ENCODE measurements around the gene FTSJ3. TPM values are rescaled to one million over a fixed set of nuclear protein-coding genes. Genes with fewer than 3 reads are reported as not detected.
A peak's percentile ranks its signal among the peaks of the same experiment; 100 is the strongest.
"Not testable (repeated sequence)": the region's sequence is repeated elsewhere in the genome, so short reads cannot be mapped to it uniquely, and the experiment has no call there.

The FTSJ3 gene, protein sequence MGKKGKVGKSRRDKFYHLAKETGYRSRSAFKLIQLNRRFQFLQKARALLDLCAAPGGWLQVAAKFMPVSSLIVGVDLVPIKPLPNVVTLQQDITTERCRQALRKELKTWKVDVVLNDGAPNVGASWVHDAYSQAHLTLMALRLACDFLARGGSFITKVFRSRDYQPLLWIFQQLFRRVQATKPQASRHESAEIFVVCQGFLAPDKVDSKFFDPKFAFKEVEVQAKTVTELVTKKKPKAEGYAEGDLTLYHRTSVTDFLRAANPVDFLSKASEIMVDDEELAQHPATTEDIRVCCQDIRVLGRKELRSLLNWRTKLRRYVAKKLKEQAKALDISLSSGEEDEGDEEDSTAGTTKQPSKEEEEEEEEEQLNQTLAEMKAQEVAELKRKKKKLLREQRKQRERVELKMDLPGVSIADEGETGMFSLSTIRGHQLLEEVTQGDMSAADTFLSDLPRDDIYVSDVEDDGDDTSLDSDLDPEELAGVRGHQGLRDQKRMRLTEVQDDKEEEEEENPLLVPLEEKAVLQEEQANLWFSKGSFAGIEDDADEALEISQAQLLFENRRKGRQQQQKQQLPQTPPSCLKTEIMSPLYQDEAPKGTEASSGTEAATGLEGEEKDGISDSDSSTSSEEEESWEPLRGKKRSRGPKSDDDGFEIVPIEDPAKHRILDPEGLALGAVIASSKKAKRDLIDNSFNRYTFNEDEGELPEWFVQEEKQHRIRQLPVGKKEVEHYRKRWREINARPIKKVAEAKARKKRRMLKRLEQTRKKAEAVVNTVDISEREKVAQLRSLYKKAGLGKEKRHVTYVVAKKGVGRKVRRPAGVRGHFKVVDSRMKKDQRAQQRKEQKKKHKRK
- total RNA-seq (2021) (36.9 and 44.0 TPM in 2 replicates), Bru-seq, nascent RNA (percentile 79 among the genes with signal in this experiment), BruChase-seq, experiment 1, labeled RNA remaining after a 2-hour chase (percentile 88 among the genes with signal in this experiment), BruChase-seq, experiment 2, labeled RNA remaining after a 6-hour chase (percentile 94 among the genes with signal in this experiment)
- long read RNA-seq, transcript FTSJ3-201 (21 exons, 3,559 nt), result major isoform, 23 of 49 reads
- long read RNA-seq, partial matches to known transcripts, result 20 of 49 reads
- long read RNA-seq, other reads (novel, unspliced or antisense), result 6 of 49 reads

DNA sequence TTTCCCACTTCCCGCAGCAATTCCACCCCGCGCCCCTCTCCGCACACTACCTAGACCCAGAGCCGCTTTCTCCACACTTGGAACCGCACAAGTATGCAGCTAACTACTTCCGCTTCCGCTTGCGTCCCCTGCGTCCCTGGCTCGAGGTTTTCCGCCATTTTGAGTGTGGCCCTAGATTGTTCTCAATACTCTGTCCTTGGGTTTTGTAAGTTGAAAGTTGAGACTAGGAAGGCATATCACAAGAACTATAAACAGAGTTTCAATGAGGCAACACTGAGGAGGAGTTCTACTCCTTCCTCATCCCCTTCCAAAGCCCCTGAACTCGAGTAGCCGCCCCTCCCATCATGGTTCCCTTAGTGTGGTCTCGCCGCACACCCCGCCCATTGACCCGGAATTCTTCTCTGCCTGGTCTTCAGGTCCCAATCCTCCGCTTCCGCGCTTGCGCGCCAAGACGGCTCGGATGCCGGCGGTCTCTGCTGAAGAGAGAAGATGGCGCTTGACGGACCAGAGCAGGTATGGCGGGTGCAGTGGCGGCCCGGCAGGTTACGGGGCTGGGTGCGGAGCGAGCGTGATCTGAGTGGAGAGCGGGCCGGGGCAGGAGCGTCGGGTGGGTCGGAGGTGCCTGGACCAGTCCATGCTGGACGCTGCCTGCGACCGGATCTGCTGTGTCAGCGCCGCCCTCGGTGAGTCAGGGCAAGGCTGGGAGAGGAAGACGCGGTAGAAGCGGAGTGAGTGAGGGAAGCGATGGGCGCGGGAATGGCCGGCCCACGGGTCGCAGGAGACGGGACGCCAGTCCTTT, at the start of gene FTSJ3, which contains the start of gene PSMC5:
FTSJ3 (minus strand) TSS at position 662 of the 799 bp plus-strand sequence. CDS start 761 bp downstream, outside the sequence.
PSMC5 (plus strand) TSS at position 430 of the 799 bp plus-strand sequence; CDS start at position 490, 60 bp downstream.
- TF ChIP-seq, protein P1, sequence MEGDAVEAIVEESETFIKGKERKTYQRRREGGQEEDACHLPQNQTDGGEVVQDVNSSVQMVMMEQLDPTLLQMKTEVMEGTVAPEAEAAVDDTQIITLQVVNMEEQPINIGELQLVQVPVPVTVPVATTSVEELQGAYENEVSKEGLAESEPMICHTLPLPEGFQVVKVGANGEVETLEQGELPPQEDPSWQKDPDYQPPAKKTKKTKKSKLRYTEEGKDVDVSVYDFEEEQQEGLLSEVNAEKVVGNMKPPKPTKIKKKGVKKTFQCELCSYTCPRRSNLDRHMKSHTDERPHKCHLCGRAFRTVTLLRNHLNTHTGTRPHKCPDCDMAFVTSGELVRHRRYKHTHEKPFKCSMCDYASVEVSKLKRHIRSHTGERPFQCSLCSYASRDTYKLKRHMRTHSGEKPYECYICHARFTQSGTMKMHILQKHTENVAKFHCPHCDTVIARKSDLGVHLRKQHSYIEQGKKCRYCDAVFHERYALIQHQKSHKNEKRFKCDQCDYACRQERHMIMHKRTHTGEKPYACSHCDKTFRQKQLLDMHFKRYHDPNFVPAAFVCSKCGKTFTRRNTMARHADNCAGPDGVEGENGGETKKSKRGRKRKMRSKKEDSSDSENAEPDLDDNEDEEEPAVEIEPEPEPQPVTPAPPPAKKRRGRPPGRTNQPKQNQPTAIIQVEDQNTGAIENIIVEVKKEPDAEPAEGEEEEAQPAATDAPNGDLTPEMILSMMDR (conservative IDR thresholded peaks at IDR 0.05), result peak; percentile 38; the same call in 1 of the 2 replicates
- TF ChIP-seq EZH2 (IDR thresholded peaks at IDR 0.05; ENCODE audit: low read depth), result no peak
- ChIA-PET CTCF (interaction anchor here (0.5 to 1.1 kb wide), 2 partner anchors 11 to 22 kb away, joined by 3 to 10 read pairs; no protein-coding TSS in a partner anchor), POLR2A (ENCODE audit: unreplicated experiment) (interaction anchor here (0.6 to 0.7 kb wide), 3 partner anchors 12 to 85 kb away, joined by 3 to 7 read pairs (median 4); no protein-coding TSS in a partner anchor)
- no TSS peak for BruUV-seq (replicated peaks)
- Histone ChIP-seq H3K4me2 (peak within 1 kb of the TSS; percentile 86), H2AFZ (peak within 1 kb of the TSS; percentile 80), H3K36me3 (ENCODE audit: low read depth) (peaks cover 45% of the 10 kb centered on the region), H3K27me3 (ENCODE audit: insufficient read depth, low read depth) (no peaks in the 10 kb centered on the region), H3F3A (ENCODE audit: insufficient read depth, low read depth) (peaks cover 45% of the 10 kb centered on the region), H4K20me1 (ENCODE audit: insufficient read depth) (peaks cover 16% of the 10 kb centered on the region), H3K27ac (peak within 1 kb of the TSS; percentile 89), H3K4me3 (peak within 1 kb of the TSS; percentile 70), H3K9me2 (ENCODE audit: insufficient read depth) (no peaks in the 10 kb centered on the region), H3K79me2 (ENCODE audit: low read depth) (peaks cover 51% of the 10 kb centered on the region), H3K4me1 (replicated peaks; ENCODE audit: insufficient read depth) (peaks cover 18% of the 10 kb centered on the region), H3K9me3 (ENCODE audit: insufficient read depth, low read depth) (no peaks in the 10 kb centered on the region)
- intact Hi-C loops (cut with micrococcal nuclease; ENCODE audit: unreplicated experiment), result loop anchor here (1.0 to 2.0 kb wide), 3 partner anchors 12 to 52 kb away; partner anchors contain the start of gene DDX42
- peak; percentile 88 to 90 for DNase-seq

DNA sequence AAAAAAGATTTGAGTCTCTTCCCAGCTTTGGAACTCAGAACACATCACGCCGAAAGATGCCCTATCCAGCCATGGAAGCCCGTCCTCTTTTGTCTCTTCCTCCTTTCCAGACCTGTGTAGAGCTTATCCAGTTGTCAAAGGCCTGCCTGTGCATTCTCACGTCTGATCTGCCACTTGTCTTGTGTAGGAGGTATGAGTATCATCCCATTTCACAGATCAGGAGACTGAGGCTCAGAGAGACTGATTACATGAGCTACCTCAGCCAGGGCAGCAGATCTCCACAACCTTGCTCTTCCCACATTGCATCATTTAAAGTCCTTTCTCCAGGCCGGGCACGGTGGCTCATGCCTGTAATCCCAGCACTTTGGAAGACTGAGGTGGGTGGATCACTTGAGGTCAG, 47.2 kb upstream of the FTSJ3 start:
- intact Hi-C loops (cut with micrococcal nuclease; ENCODE audit: unreplicated experiment); H3K9me3 ChIP-seq (ENCODE audit: insufficient read depth, low read depth); BruUV-seq (replicated peaks); H3K9me2 ChIP-seq (ENCODE audit: insufficient read depth); H3K4me2 ChIP-seq; H3K4me3 ChIP-seq; H3K4me1 ChIP-seq (replicated peaks; ENCODE audit: insufficient read depth); H4K20me1 ChIP-seq (ENCODE audit: insufficient read depth); H3F3A ChIP-seq (ENCODE audit: insufficient read depth, low read depth); H3K36me3 ChIP-seq (ENCODE audit: low read depth); POLR2A ChIA-PET (ENCODE audit: unreplicated experiment); DNase-seq; H3K79me2 ChIP-seq (ENCODE audit: low read depth); H2AFZ ChIP-seq; H3K27me3 ChIP-seq (ENCODE audit: insufficient read depth, low read depth); H3K27ac ChIP-seq: not testable (repeated sequence)
- CTCF ChIA-PET, result interaction anchor here (0.7 kb wide), 1 partner anchor 36 kb away, joined by 3 read pairs; no protein-coding TSS in a partner anchor

DNA sequence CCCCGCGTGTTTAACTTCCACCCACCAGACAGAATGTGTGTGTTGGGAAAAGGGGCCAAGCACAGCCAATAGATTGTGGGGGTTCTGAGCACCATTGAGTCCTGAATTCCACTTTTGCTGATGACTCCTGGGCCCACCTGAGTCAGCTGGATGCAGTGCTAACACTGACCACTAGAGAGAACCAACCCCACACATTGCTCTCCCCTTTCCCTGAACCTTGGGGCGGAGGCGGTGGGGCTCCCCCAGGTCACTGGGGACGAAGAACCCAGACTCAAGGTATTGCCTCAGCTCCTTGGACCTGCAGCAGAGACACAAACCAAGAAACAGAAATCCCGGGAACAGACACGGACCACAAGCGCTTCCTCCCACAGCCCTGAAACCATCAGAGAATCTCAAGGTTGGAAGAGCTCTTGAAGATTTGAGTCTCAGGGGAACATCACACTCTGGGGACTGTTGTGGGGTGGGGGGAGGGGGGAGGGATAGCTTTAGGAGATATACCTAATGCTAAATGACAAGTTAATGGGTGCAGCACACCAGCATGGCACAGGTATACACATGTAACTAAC, 46.7 kb upstream of the FTSJ3 start:
- BruUV-seq (replicated peaks); POLR2A ChIA-PET (ENCODE audit: unreplicated experiment): not testable (repeated sequence)
- CTCF ChIA-PET, result interaction anchor here (0.7 kb wide), 1 partner anchor 35 kb away, joined by 3 read pairs; no protein-coding TSS in a partner anchor

DNA sequence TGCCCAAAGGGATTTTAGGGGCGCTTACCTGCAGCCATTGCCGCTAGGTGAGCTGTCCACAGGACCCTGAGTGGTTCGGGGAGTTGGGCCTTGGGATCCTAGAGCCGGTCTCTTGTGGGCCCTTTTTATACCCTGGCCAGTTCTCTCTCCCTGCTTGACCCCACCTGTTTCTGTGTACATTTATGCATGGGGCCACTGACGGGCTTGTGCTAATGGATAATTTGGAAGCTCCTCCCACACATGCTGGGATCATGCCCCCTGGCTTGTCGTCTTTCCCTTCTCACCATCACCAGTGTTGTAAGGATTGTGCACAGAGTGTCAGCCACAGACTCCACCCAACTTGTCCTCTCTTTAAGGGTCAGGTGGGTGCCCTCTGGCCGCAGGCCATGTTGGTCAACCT, 46.1 kb upstream of the FTSJ3 start, which contains the start of gene CSH2:
CSH2 (minus strand) TSS at position 101 of the 400 bp plus-strand sequence; CDS start at position 38, 63 bp downstream.
- H3K9me3 ChIP-seq (ENCODE audit: insufficient read depth, low read depth); H3F3A ChIP-seq (ENCODE audit: insufficient read depth, low read depth); BruUV-seq (replicated peaks); DNase-seq; H3K36me3 ChIP-seq (ENCODE audit: low read depth); H3K4me3 ChIP-seq; H3K27ac ChIP-seq; H2AFZ ChIP-seq; intact Hi-C loops (cut with micrococcal nuclease; ENCODE audit: unreplicated experiment); POLR2A ChIA-PET (ENCODE audit: unreplicated experiment); H3K79me2 ChIP-seq (ENCODE audit: low read depth); H3K4me1 ChIP-seq (replicated peaks; ENCODE audit: insufficient read depth); CTCF ChIA-PET; H3K27me3 ChIP-seq (ENCODE audit: insufficient read depth, low read depth); H4K20me1 ChIP-seq (ENCODE audit: insufficient read depth); H3K9me2 ChIP-seq (ENCODE audit: insufficient read depth); H3K4me2 ChIP-seq: not testable (repeated sequence)

More for the DNA sequence above, 46.7 kb upstream of the FTSJ3 start:
- H3K27me3 ChIP-seq (ENCODE audit: insufficient read depth, low read depth); H2AFZ ChIP-seq; H4K20me1 ChIP-seq (ENCODE audit: insufficient read depth); intact Hi-C loops (cut with micrococcal nuclease; ENCODE audit: unreplicated experiment); DNase-seq; H3K4me1 ChIP-seq (replicated peaks; ENCODE audit: insufficient read depth); H3K27ac ChIP-seq; H3K4me3 ChIP-seq; H3K36me3 ChIP-seq (ENCODE audit: low read depth); H3F3A ChIP-seq (ENCODE audit: insufficient read depth, low read depth); H3K79me2 ChIP-seq (ENCODE audit: low read depth); H3K9me3 ChIP-seq (ENCODE audit: insufficient read depth, low read depth); H3K4me2 ChIP-seq; H3K9me2 ChIP-seq (ENCODE audit: insufficient read depth): not testable (repeated sequence)

DNA sequence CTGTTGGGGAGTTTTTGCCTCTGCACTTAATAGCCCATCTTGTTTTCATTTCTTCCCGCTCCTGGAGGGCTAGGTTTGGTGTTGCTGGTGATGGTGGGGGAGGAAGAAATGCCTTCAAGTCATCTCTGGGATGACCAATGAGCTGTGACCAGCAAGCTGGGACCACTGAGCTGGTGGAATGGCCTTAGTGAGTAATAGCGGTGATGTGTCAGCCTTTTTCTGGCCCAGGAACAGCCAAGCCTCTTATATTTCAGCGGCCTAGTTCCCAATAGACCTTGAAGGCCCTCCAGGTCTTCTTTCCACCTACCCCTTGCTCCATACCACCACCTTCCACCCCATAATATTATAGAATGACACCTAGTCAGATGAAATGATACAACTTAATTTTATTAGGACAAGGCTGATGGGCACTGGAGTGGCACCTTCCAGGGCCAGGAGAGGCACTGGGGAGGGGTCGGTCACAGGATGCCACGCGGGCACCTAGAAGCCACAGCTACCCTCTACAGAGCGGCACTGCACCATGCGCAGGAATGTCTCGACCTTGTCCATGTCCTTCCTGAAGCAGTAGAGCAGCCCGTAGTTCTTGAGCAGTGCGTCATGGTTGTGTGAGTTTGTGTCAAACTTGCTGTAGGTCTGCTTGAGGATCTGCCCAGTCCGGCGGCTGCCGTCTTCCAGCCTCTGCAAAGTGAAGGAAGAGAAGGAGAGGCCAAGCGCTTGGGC, 44.3 kb upstream of the FTSJ3 start:
- H3K79me2 ChIP-seq (ENCODE audit: low read depth); H3K4me1 ChIP-seq (replicated peaks; ENCODE audit: insufficient read depth); DNase-seq; CTCF ChIA-PET; H3K9me3 ChIP-seq (ENCODE audit: insufficient read depth, low read depth); H3K9me2 ChIP-seq (ENCODE audit: insufficient read depth); BruUV-seq (replicated peaks); H3F3A ChIP-seq (ENCODE audit: insufficient read depth, low read depth); H4K20me1 ChIP-seq (ENCODE audit: insufficient read depth); H3K4me2 ChIP-seq; H3K27me3 ChIP-seq (ENCODE audit: insufficient read depth, low read depth); H3K36me3 ChIP-seq (ENCODE audit: low read depth); intact Hi-C loops (cut with micrococcal nuclease; ENCODE audit: unreplicated experiment); H3K27ac ChIP-seq; POLR2A ChIA-PET (ENCODE audit: unreplicated experiment); H3K4me3 ChIP-seq; H2AFZ ChIP-seq: not testable (repeated sequence)

Measured in PC-9 (cell line).